Kidney (tissue), 14 donors: ENCODE results near the gene LPAR2. TPM values are rescaled to one million over a fixed set of nuclear protein-coding genes. Genes with fewer than 3 reads are reported as not detected.
A peak's percentile ranks its signal among the peaks of the same experiment; 100 is the strongest.

ENCODE experiments used
- DNase-seq, 5 donors: peaks; one replicate each; pipeline ENCODE4 v3.0.0-alpha.2; 2013 to 2020
- FAIRE-seq: peaks from 2 replicates; lab custom pipeline; 2012; peaks lifted over from hg19 to GRCh38; lab: Jason Lieb, UNC
- H3K27ac ChIP-seq, 2 donors: one replicate each; pipeline ENCODE4 v1.7.0; 2013; ENCODE audit warnings: low read depth in 2 of 2, low read length in 2 of 2, inconsistent platforms in 1 of 2
- H3K27me3 ChIP-seq: one replicate; pipeline ENCODE4 v1.7.1; 2013; ENCODE audit warnings: low read length, inconsistent platforms; ENCODE audit not compliant: control insufficient read depth, insufficient read depth
- H3K36me3 ChIP-seq, 3 donors: one replicate each; pipeline versions ENCODE4 v1.7.0 to v1.7.1; 2013; ENCODE audit warnings: low read length in 3 of 3, control low read depth in 1 of 3, inconsistent platforms in 1 of 3; ENCODE audit not compliant: insufficient read depth in 3 of 3, control insufficient read depth in 2 of 3
- H3K4me1 ChIP-seq, 3 donors: one replicate each; pipeline versions ENCODE4 v1.7.0 to v1.7.1; 2013; ENCODE audit warnings: low read length in 3 of 3, inconsistent platforms in 1 of 3, low read depth in 1 of 3; ENCODE audit not compliant: control insufficient read depth in 2 of 3, insufficient read depth in 2 of 3
- H3K4me3 ChIP-seq, 3 donors: one replicate each; pipeline versions ENCODE4 v1.7.0 to v1.8.1; 2013; ENCODE audit warnings: low read length in 3 of 3, control low read depth in 1 of 3, inconsistent platforms in 1 of 3
- H3K9ac ChIP-seq, 3 donors: one replicate each; pipeline versions ENCODE4 v1.7.0 to v1.7.1; 2013; ENCODE audit warnings: low read length in 3 of 3, control low read depth in 1 of 3, inconsistent platforms in 1 of 3
- H3K9me3 ChIP-seq, 3 donors: one replicate each; pipeline versions ENCODE4 v1.7.0 to v1.7.1; 2013; ENCODE audit warnings: low read length in 3 of 3, control low read depth in 1 of 3, inconsistent platforms in 1 of 3; ENCODE audit not compliant: control insufficient read depth in 2 of 3, insufficient read depth in 1 of 3
- CTCF ChIP-seq: IDR thresholded peaks from 3 replicates; pipeline ENCODE4 v1.5.1; 2012; ENCODE audit warnings: mild to moderate bottlenecking, moderate library complexity, borderline replicate concordance; ENCODE audit not compliant: insufficient read depth; ENCODE audit errors: extremely low read depth
- intact Hi-C: fragments of 100-400 bp; cut with DNase I; formaldehyde crosslinking; loops from one replicate; pipeline ENCODE4 v1.11.1; 2022
- polyA plus RNA-seq: library from polyadenylated mRNA; stranded (reverse); fragments of 350-450 nt; fragmentation: Illumina TruSeq; extraction: RNeasy Lipid Tissue Mini Kit (QIAGEN cat#74804); gene quantifications from one replicate; pipeline ENCODE4 v1.2.3, GENCODE V29; 2014; ENCODE audit warnings: low read depth, low replicate concordance; ENCODE audit not compliant: insufficient read depth
- total RNA-seq: library from RNA; stranded (reverse); fragmentation: NEBNext Ultra II Directional; extraction: Animal tissue kit (Norgen Biotek cat#: 25700); gene quantifications from one replicate; pipeline ENCODE4 v1.2.1, GENCODE V29; 2021
- donor health status: control.
- donor health status: control.
- donor health status: control.
- donor health status: control.
- donor health status: control.
- donor health status: DM: yes; HTN: yes; CAD: no.
- donor health status: Normal renal cell carcinoma (clear cell type).

LPAR2 gene
- total and polyA plus RNA-seq, 2 donors from 2014 or later: 5.6 to 10.4 TPM

GRCh38 chr19:19636573-19637185 is 8.7 kb upstream of the LPAR2 start:
- Histone ChIP-seq H3K9ac (no peak overlapping the region), H3K4me1 (no peaks in the 10 kb centered on the region), H3K9me3 (no peaks in the 10 kb centered on the region), H3K27me3 (no peaks in the 10 kb centered on the region), H3K4me3 (no peak overlapping the region), H3K36me3 (no peaks in the 10 kb centered on the region), H3K27ac (no peak overlapping the region)
- DNase-seq (peak in 1 of 5 donors; percentile 69), FAIRE-seq (no peak)
- intact Hi-C loops: no loop called here
- TF ChIP-seq CTCF: no peak

GRCh38 chr19:19635313-19635702 is 7.3 kb upstream of the LPAR2 start:
- no peak overlapping the region for H3K4me3 ChIP-seq
- H3K36me3 ChIP-seq: no peaks in the 10 kb centered on the region
- DNase-seq (peak in 1 of 5 donors; percentile 58), FAIRE-seq (no peak)
- no peak overlapping the region for H3K9ac ChIP-seq
- H3K27me3 ChIP-seq: no peaks in the 10 kb centered on the region
- H3K27ac ChIP-seq: no peak overlapping the region
- no peak for TF ChIP-seq CTCF
- no peaks in the 10 kb centered on the region for H3K9me3 ChIP-seq
- intact Hi-C loops: no loop called here
- H3K4me1 ChIP-seq: no peaks in the 10 kb centered on the region

- no peak for TF ChIP-seq CTCF
- no peak for FAIRE-seq
- Histone ChIP-seq H3K27me3 (no peaks in the 10 kb centered on the region), H3K36me3 (no peaks in the 10 kb centered on the region), H3K9ac (no peak overlapping the region), H3K27ac (no peak overlapping the region), H3K4me3 (no peak overlapping the region), H3K4me1 (no peaks in the 10 kb centered on the region), H3K9me3 (no peaks in the 10 kb centered on the region)
- intact Hi-C loops: no loop called here
- peak in 1 of 5 donors; percentile 68 for DNase-seq
Measured at GRCh38 chr19:19634516-19635312, 6.7 kb upstream of the LPAR2 start.
